Vagina (tissue), 2 donors: ENCODE measurements around the gene DIO3.

Experiments used
- CTCF ChIP-seq, 3 experiments: fragments of 450-650 bp in 2 of 3; fragments of 200-600 bp in 1 of 3; sonication (generic) in 1 of 3; IDR thresholded peaks; one replicate each; pipeline ENCODE4 v1.5.1; 2017 to 2019; ENCODE audit warnings: antibody characterized with exemption in 3 of 3, mild to moderate bottlenecking in 2 of 3, moderate library complexity in 2 of 3
- POLR2A ChIP-seq, 2 donors: fragments of 450-650 bp; IDR thresholded peaks; one replicate each; pipeline ENCODE4 v1.6.1; 2017; ENCODE audit warnings: antibody characterized with exemption in 2 of 2, mild to moderate bottlenecking in 2 of 2, moderate library complexity in 2 of 2

DNA sequence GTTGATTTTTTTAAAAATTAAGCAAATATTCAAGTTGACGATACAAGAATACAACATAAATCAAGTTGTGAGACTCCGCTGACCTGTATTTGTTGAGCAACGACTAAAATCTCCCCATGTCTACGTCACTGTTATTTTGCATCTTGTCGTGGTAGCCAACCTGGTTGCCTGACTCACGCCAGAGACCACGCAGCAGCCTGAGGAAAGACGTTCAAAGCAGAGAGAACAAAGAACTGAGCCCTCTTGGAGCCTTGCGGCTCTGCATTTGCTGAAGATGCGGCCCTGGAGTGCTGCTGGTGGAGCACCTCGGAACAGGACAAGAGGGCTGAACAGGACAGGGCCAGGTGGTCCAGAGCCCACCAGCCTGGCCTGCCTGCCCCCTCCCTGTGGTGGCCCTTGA, 21.4 kb upstream of the DIO3 start:
- TF ChIP-seq POLR2A (IDR thresholded peaks at IDR 0.05), result no peak
- no peak for TF ChIP-seq CTCF (IDR thresholded peaks at IDR 0.05)
